H1 (cell line): ENCODE results near the gene YIPF3. TPM values are rescaled to one million over a fixed set of nuclear protein-coding genes. Genes with fewer than 3 reads are reported as not detected.

Experiments used
- CEBPB ChIP-seq: IDR thresholded peaks from 2 replicates; pipeline ENCODE4 v1.6.1; 2012; ENCODE audit warnings: low read depth, low read length
- EP300 ChIP-seq, 2 experiments: IDR thresholded peaks; 1 replicate in 1 of 2; 2 replicates in 1 of 2; pipeline ENCODE4 v1.6.1; 2011 to 2012; ENCODE audit warnings: low read depth in 2 of 2, low read length in 2 of 2, mild to moderate bottlenecking in 2 of 2, borderline replicate concordance in 1 of 2, inconsistent platforms in 1 of 2, moderate library complexity in 1 of 2
- NANOG ChIP-seq: IDR thresholded peaks from 2 replicates; pipeline ENCODE4 v1.6.1; 2011; ENCODE audit warnings: low read length, low read depth, mild to moderate bottlenecking, inconsistent platforms; ENCODE audit not compliant: insufficient read depth, poor library complexity, severe bottlenecking
- RNF2 ChIP-seq: fragments of 200-900, 300-1000 bp; sonication (generic); IDR thresholded peaks from 2 replicates; pipeline ENCODE4 v1.7.1; 2016; ENCODE audit warnings: borderline replicate concordance, low read depth, mild to moderate bottlenecking, antibody characterized with exemption, low read length; ENCODE audit not compliant: poor library complexity, severe bottlenecking; ENCODE audit errors: missing control alignments
- polyA plus RNA-seq, 7 experiments: library from polyadenylated mRNA; depleted of rRNA in 3 of 7; stranded (reverse) in 5 of 7; unstranded in 2 of 7; fragments of >200 nt in 5 of 7; fragments of 200-250 nt in 2 of 7; gene quantifications; 1 replicate in 5 of 7; 2 replicates in 1 of 7; 4 replicates in 1 of 7; pipeline versions ENCODE4 v1.2.1 to v1.2.3, GENCODE V29; 2011 to 2013; ENCODE audit warnings: missing spikeins in 2 of 7, mixed read lengths in 2 of 7
- total RNA-seq: library from RNA; stranded (reverse); fragmentation: NEBNext Ultra II Directional; extraction: Animal tissue kit (Norgen Biotek cat#: 25700); gene quantifications from 2 replicates; pipeline ENCODE4 v1.2.1, GENCODE V29; 2021

YIPF3 gene
- total and polyA plus RNA-seq, 2 of the 8 experiments (the other 6 are each of a cell fraction or from before 2014, with no cell fraction given), result 77.2 to 225 TPM

DNA sequence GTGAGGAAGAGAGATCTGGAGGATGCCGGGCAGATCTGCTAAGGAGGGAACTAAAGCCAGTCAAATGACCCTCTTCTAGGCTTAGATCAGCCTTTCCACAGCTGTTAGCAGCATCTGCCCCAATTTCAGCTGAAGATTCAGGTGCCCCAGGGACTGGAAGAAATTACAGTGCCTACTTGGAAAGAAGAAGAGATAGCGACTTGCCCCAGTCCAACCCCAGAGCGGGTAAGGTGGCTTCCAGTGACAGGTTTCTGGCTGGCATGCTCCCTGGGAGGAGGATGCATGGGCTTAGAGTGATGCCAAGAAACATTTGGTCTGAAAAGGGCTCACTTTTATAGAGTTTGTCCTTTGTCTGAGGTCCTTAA, 38.7 kb downstream of the YIPF3 start (continued):
- TF ChIP-seq CEBPB (no peak), NANOG (no peak), RNF2 (no peak), EP300 (IDR thresholded peaks at IDR 0.05; ENCODE audit: borderline replicate concordance in 1 of 2, low read depth in 2 of 2, low read length in 2 of 2) (no peak)
- TF ChIP-seq, all 59 proteins: peak for 0
